ENCODE results near the gene TDRD15. TPM values are rescaled to one million over a fixed set of nuclear protein-coding genes. Genes with fewer than 3 reads are reported as not detected.

The TDRD15 gene
- total RNA-seq, 1 donor from 2014 or later: not detected

- no peak for DNase-seq (ENCODE audit: extremely low spot score, unreplicated experiment)
- H3K4me1 Mint-ChIP-seq (ENCODE audit: unreplicated experiment): no peaks in the 10 kb centered on the region
- peaks cover 43% of the 10 kb centered on the region for H3K27me3 Mint-ChIP-seq (ENCODE audit: unreplicated experiment)
- no peak for TF ChIP-seq CTCF (IDR thresholded peaks at IDR 0.05)
- no peak overlapping the region for H3K27ac Mint-ChIP-seq (ENCODE audit: unreplicated experiment)
- H3K4me3 Mint-ChIP-seq (ENCODE audit: unreplicated experiment): no peak overlapping the region
- no peaks in the 10 kb centered on the region for H3K9me3 Mint-ChIP-seq (ENCODE audit: unreplicated experiment)
- no peaks in the 10 kb centered on the region for H3K36me3 Mint-ChIP-seq (ENCODE audit: unreplicated experiment)
Measured at GRCh38 chr2:21111012-21111411, 12.8 kb upstream of the TDRD15 start.

GRCh38 chr2:21117688-21118087, 6.1 kb upstream of the TDRD15 start:
- H3K27me3 Mint-ChIP-seq (ENCODE audit: unreplicated experiment): peaks cover 49% of the 10 kb centered on the region
- TF ChIP-seq CTCF (IDR thresholded peaks at IDR 0.05): no peak
- no peak overlapping the region for H3K27ac Mint-ChIP-seq (ENCODE audit: unreplicated experiment)
- DNase-seq (ENCODE audit: extremely low spot score, unreplicated experiment): no peak
- H3K4me1 Mint-ChIP-seq (ENCODE audit: unreplicated experiment): no peaks in the 10 kb centered on the region
- H3K4me3 Mint-ChIP-seq (ENCODE audit: unreplicated experiment): no peak overlapping the region
- no peaks in the 10 kb centered on the region for H3K9me3 Mint-ChIP-seq (ENCODE audit: unreplicated experiment)
- no peaks in the 10 kb centered on the region for H3K36me3 Mint-ChIP-seq (ENCODE audit: unreplicated experiment)

- Mint-ChIP-seq H3K27ac (ENCODE audit: unreplicated experiment) (no peak overlapping the region), H3K4me3 (ENCODE audit: unreplicated experiment) (no peak overlapping the region), H3K27me3 (ENCODE audit: unreplicated experiment) (peaks cover 47% of the 10 kb centered on the region), H3K4me1 (ENCODE audit: unreplicated experiment) (no peaks in the 10 kb centered on the region), H3K9me3 (ENCODE audit: unreplicated experiment) (no peaks in the 10 kb centered on the region), H3K36me3 (ENCODE audit: unreplicated experiment) (no peaks in the 10 kb centered on the region)
- TF ChIP-seq CTCF (IDR thresholded peaks at IDR 0.05): peak; percentile 68
- no peak for DNase-seq (ENCODE audit: extremely low spot score, unreplicated experiment)
Measured at GRCh38 chr2:21118302-21118920, 5.4 kb upstream of the TDRD15 start.

- no peak for TF ChIP-seq CTCF (IDR thresholded peaks at IDR 0.05)
- Mint-ChIP-seq H3K4me1 (ENCODE audit: unreplicated experiment) (no peaks in the 10 kb centered on the region), H3K27me3 (ENCODE audit: unreplicated experiment) (peaks cover 48% of the 10 kb centered on the region), H3K9me3 (ENCODE audit: unreplicated experiment) (no peaks in the 10 kb centered on the region), H3K36me3 (ENCODE audit: unreplicated experiment) (no peaks in the 10 kb centered on the region), H3K4me3 (ENCODE audit: unreplicated experiment) (no peak overlapping the region), H3K27ac (ENCODE audit: unreplicated experiment) (no peak overlapping the region)
- DNase-seq (ENCODE audit: extremely low spot score, unreplicated experiment): no peak
Measured at GRCh38 chr2:21131861-21132260, 8.1 kb downstream of the TDRD15 start.

GRCh38 chr2:21135585-21135984, 11.8 kb downstream of the TDRD15 start:
- H3K9me3 Mint-ChIP-seq (ENCODE audit: unreplicated experiment): no peaks in the 10 kb centered on the region
- peaks cover 46% of the 10 kb centered on the region for H3K27me3 Mint-ChIP-seq (ENCODE audit: unreplicated experiment)
- no peak overlapping the region for H3K27ac Mint-ChIP-seq (ENCODE audit: unreplicated experiment)
- no peaks in the 10 kb centered on the region for H3K36me3 Mint-ChIP-seq (ENCODE audit: unreplicated experiment)
- TF ChIP-seq CTCF (IDR thresholded peaks at IDR 0.05): no peak
- H3K4me3 Mint-ChIP-seq (ENCODE audit: unreplicated experiment): no peak overlapping the region
- DNase-seq (ENCODE audit: extremely low spot score, unreplicated experiment): no peak
- H3K4me1 Mint-ChIP-seq (ENCODE audit: unreplicated experiment): no peaks in the 10 kb centered on the region

Data from osteocyte (in vitro differentiated cells).